GM12872 (cell line): ENCODE measurements around the gene CENPM.

ENCODE experiments used
- CTCF ChIP-seq: IDR thresholded peaks from 3 replicates; pipeline ENCODE4 v1.5.1; 2011; ENCODE audit warnings: low read depth, mild to moderate bottlenecking, low read length, moderate library complexity; ENCODE audit not compliant: insufficient read depth

Gene CENPM

GRCh38 chr22:41908411-41909309, 38.3 kb downstream of the CENPM start:
- no peak for TF ChIP-seq CTCF

DNA sequence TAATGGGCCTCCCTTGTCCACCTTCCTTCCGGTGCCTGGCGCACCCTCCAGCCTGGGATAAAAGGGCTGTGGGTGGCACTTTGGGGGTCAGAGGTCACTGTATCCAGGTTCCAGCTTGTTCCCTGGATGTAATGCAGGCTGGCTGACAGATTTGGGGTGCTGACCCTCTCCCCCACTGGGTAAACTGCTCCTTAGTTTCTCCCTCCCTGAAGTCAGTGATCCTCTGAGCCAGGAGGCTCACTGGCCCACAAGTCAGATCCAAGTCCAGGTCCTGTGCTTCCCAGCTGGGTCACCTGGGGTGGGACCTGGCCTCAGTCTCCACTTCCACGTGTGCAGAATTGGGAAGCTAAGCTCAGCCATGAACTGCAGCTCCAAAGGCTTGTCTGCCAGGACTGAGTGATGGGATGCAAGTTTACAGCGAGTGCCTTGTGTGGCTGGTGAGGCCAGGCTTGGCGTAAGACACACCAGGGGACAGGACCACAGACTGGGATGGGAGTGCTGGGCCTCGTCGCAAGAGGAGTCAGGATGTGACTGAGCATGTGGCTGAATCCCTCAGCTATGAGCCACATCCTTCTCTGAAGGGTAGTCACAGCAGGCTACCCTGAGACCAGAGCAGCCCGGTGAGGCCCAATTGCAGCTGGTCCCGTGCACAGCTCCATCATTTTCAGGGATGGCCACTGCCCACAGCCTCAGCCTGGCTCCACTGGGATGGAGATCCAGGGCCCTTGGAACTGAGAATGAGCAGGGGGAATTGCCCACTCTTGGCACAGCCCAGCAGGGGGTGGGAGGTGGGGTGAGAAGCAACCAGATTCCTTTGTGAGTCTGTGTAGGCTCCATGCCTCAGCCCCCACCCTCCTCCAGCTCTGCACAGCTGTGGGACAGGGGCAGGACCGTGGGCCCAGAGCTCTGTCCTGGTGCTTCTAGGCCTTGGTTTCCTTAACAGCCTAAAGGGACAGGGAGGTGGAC, 39.2 kb downstream of the CENPM start:
- no peak for TF ChIP-seq CTCF

DNA sequence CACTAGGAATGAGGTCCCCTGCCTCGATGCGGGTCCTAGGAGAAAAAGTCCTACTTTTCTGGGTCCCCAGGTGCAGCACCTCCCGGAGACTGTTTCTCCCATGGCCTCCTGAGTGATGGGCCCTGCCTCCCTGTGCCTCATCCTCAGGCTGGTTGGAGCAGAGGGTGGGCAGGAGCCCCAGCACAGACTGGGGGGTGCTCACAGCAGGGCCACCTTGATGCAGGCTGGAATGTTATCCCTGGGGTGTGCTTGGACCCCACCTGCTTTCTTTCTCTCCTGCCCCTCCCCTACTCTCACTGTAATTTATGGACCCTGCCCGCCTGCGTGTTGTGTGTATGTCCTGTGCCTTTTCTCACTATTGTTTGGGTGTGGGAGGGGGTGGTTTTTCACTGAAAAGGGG, 40.1 kb downstream of the CENPM start:
- no peak for TF ChIP-seq CTCF

DNA sequence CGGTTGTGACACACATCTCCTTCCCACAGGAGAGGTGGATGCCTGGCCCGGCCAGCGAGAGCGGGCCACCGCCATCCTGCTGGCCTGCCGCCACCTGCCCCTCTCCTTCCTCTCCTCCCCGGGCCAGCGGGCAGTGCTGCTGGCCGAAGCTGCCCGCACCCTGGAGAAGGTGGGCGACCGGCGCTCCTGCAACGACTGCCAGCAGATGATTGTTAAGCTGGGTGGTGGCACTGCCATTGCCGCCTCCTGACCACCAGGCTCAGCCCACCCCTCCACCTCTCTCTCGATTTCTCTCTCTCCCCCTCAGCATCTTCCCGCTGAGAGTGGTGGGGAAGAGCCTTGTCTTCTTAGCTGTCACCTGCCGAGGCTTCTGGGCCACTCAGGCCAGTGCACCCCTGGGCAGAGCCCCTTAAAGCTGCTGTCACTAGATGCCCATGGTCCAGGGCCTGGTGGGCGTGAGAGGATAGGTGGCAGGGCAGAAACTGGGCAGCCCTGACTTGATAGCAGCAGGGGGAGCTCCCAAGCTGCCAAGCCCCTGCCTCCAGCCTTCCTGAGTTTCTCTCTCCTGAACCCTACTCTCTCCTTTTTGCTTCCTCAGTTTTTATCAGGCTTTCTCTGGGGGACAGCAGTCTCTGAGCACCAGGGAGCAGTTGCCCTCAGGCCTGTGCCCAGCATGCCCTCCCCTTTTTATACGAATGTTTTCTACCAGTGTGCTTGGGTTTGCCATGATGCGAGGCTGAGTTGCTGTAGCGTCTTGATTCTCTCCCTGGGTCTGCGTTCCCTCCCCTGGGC, 41.3 kb downstream of the CENPM start:
- TF ChIP-seq CTCF: 0 out of 3 replicates have a peak, but pooled peaks have one; percentile 12

GRCh38 chr22:41904450-41905410, 42.2 kb downstream of the CENPM start:
- no peak for TF ChIP-seq CTCF

- no peak for TF ChIP-seq CTCF
These were observed 44.0 kb downstream of the CENPM start for GRCh38 chr22:41902932-41903421.
